GM21515 (cell line): ENCODE data around the gene C17orf114.
A peak's percentile ranks its signal among the peaks of the same experiment; 100 is the strongest.

Experiments used
- ATAC-seq: cut with Tn5 transposase; IDR thresholded peaks from one replicate; pipeline ENCODE4 v1.9.1; 2021; ENCODE audit not compliant: unreplicated experiment

C17orf114 gene

GRCh38 chr17:4802228-4802627, at the start of gene C17orf114:
C17orf114 (minus strand) TSS chr17:4802328.
- no peak for ATAC-seq

GRCh38 chr17:4851084-4851483, 49.0 kb upstream of the C17orf114 start:
- ATAC-seq: no peak

- ATAC-seq: no peak
These were observed 48.1 kb upstream of the C17orf114 start for GRCh38 chr17:4850246-4850645.

GRCh38 chr17:4849011-4849536, 46.9 kb upstream of the C17orf114 start:
- no peak for ATAC-seq

GRCh38 chr17:4846635-4847390, 44.7 kb upstream of the C17orf114 start:
- ATAC-seq: no peak

GRCh38 chr17:4845118-4845517, 43.0 kb upstream of the C17orf114 start:
- no peak for ATAC-seq

GRCh38 chr17:4843321-4844000, 41.3 kb upstream of the C17orf114 start:
- no peak for ATAC-seq

- no peak for ATAC-seq
These were observed 40.2 kb upstream of the C17orf114 start for GRCh38 chr17:4842376-4842775.

GRCh38 chr17:4840893-4841242, 38.7 kb upstream of the C17orf114 start:
- ATAC-seq: no peak

GRCh38 chr17:4839965-4840892, 38.1 kb upstream of the C17orf114 start:
- ATAC-seq: no peak

- no peak for ATAC-seq
These were observed 37.1 kb upstream of the C17orf114 start for GRCh38 chr17:4839221-4839620.

- no peak for ATAC-seq
These were observed 36.2 kb upstream of the C17orf114 start for GRCh38 chr17:4838309-4838785.

- no peak for ATAC-seq
These were observed 35.6 kb upstream of the C17orf114 start for GRCh38 chr17:4837471-4838308.

- no peak for ATAC-seq
These were observed 34.1 kb upstream of the C17orf114 start for GRCh38 chr17:4836221-4836620.

- ATAC-seq: no peak
These were observed 32.5 kb upstream of the C17orf114 start for GRCh38 chr17:4834681-4835020.

- no peak for ATAC-seq
These were observed 32.0 kb upstream of the C17orf114 start for GRCh38 chr17:4833941-4834680.

GRCh38 chr17:4833178-4833940, 31.2 kb upstream of the C17orf114 start, which contains the start of gene MINK1:
MINK1 (plus strand) TSS chr17:4833340; CDS start chr17:4833584, 244 bp downstream.
- ATAC-seq: peak; percentile 86

- ATAC-seq: peak; percentile 16
These were observed 30.7 kb upstream of the C17orf114 start for GRCh38 chr17:4832829-4833177.

GRCh38 chr17:4827399-4827798, 25.3 kb upstream of the C17orf114 start:
- no peak for ATAC-seq
